K562 (cell line): ENCODE measurements around the gene LY6G6C. TPM values are rescaled to one million over a fixed set of nuclear protein-coding genes. Genes with fewer than 3 reads are reported as not detected.
A peak's percentile ranks its signal among the peaks of the same experiment; 100 is the strongest.

ENCODE experiments used
- DPF2 ChIP-seq: fragments of 450-650 bp; IDR thresholded peaks from 2 replicates; pipeline ENCODE4 v1.6.1; 2016
- HINFP ChIP-seq: fragments of 450-650 bp; conservative IDR thresholded peaks from 2 replicates; pipeline ENCODE4 v1.6.1; 2016; ENCODE audit warnings: missing genetic modification characterization, low read depth, mild to moderate bottlenecking, control low read depth, missing compliant biosample characterization
- MECOM ChIP-seq: fragments of 250-450 bp; sonication (Bioruptor Pico); IDR thresholded peaks from 2 replicates; pipeline ENCODE4 v1.8.0; 2022; ENCODE audit warnings: inconsistent platforms
- MNT ChIP-seq, 2 experiments: fragments of 450-650 bp; conservative IDR thresholded peaks; 2 replicates each; pipeline ENCODE4 v1.6.1; 2017; ENCODE audit warnings: mild to moderate bottlenecking in 2 of 2, moderate library complexity in 2 of 2
- PKNOX1 ChIP-seq: fragments of 450-650 bp; IDR thresholded peaks from 2 replicates; pipeline ENCODE4 v1.6.1; 2016
- POLR3A ChIP-seq: IDR thresholded peaks from 2 replicates; pipeline ENCODE4 v1.6.1; 2011; ENCODE audit warnings: borderline replicate concordance, mild to moderate bottlenecking, moderate library complexity; ENCODE audit not compliant: insufficient read length, insufficient read depth; ENCODE audit errors: extremely low read depth
- RBM25 ChIP-seq: fragments of 200-400 bp; formaldehyde crosslinking; IDR thresholded peaks from 2 replicates; pipeline ENCODE4 v1.6.1; 2018; ENCODE audit warnings: low read length, low read depth, moderate library complexity; ENCODE audit not compliant: severe bottlenecking
- RUNX1 ChIP-seq: sonication (generic); IDR thresholded peaks from 2 replicates; pipeline ENCODE4 v1.6.1; 2016; ENCODE audit warnings: antibody characterized with exemption, low read depth
- SAFB2 ChIP-seq: fragments of 200-400 bp; formaldehyde crosslinking; IDR thresholded peaks from 2 replicates; pipeline ENCODE4 v1.6.1; 2018; ENCODE audit warnings: borderline replicate concordance, low read length, low read depth, moderate library complexity; ENCODE audit not compliant: severe bottlenecking
- TCF3 ChIP-seq: sonication (generic); formaldehyde crosslinking; IDR thresholded peaks from 2 replicates; pipeline ENCODE4 v1.4.0; 2020; ENCODE audit warnings: mild to moderate bottlenecking, missing genetic modification reagents
- TCF7L2 ChIP-seq: fragments of 150-350 bp; IDR thresholded peaks from 2 replicates; pipeline ENCODE4 v1.6.1; 2016; ENCODE audit warnings: low read depth, mild to moderate bottlenecking, low read length, moderate library complexity
- TEAD1 ChIP-seq, 2 experiments: fragments of 450-650 bp in 1 of 2; sonication (generic) in 1 of 2; formaldehyde crosslinking; IDR thresholded peaks; 2 replicates each; pipeline versions ENCODE4 v1.4.0 to v1.8.0; 2020 to 2022; ENCODE audit warnings: mild to moderate bottlenecking in 2 of 2, missing genetic modification reagents in 1 of 2
- UBTF ChIP-seq, 2 experiments: IDR thresholded peaks; 2 replicates each; pipeline ENCODE4 v1.6.1; 2012; ENCODE audit warnings: improper control_type of control experiment in 2 of 2, low read depth in 2 of 2, low read length in 2 of 2, borderline replicate concordance in 1 of 2
- USF1 ChIP-seq: sonication (generic); formaldehyde crosslinking; IDR thresholded peaks from 2 replicates; pipeline ENCODE4 v1.9.0; 2022; ENCODE audit warnings: mild to moderate bottlenecking, missing genetic modification reagents
- ZBTB12 ChIP-seq: fragments of 250-450 bp; sonication (Bioruptor Pico); IDR thresholded peaks from 2 replicates; pipeline ENCODE4 v1.4.0; 2020
- ZNF384 ChIP-seq: IDR thresholded peaks from 2 replicates; pipeline ENCODE4 v1.6.1; 2012; ENCODE audit warnings: low read depth, low read length, improper control_type of control experiment
- polyA plus RNA-seq, 8 experiments: library from polyadenylated mRNA; depleted of rRNA in 4 of 8; stranded (reverse) in 5 of 8; unstranded in 3 of 8; fragments of >200 nt; fragmentation: Nextera tagmentation in 2 of 8; fragmentation: Illumina TruSeq in 1 of 8; extraction: Ambion mirVana in 2 of 8; extraction: Trizol in 1 of 8; gene quantifications; 2 replicates each; pipeline versions ENCODE4 v1.2.1 to v1.2.3, GENCODE V29; 2011 to 2014; ENCODE audit warnings: inconsistent platforms in 1 of 8, missing spikeins in 1 of 8
- total RNA-seq, 7 experiments: library from RNA; depleted of rRNA in 6 of 7; stranded (reverse); fragments of >200 nt in 6 of 7; fragmentation: Illumina TruSeq in 2 of 7; extraction: Trizol in 2 of 7; gene quantifications; 2 replicates each; pipeline versions ENCODE4 v1.2.1 to v1.2.3, GENCODE V29; 2011 to 2021; ENCODE audit warnings: low replicate concordance in 1 of 7

LY6G6C gene
- total and polyA plus RNA-seq, 9 of the 15 experiments (the other 6 are each of a cell fraction or from before 2014, with no cell fraction given): 0.06 to 0.20 TPM; not detected in 7

- TF ChIP-seq HINFP (no peak), MNT (conservative IDR thresholded peaks at IDR 0.05) (peak in 1 of 2 experiments; percentile 21; a peak in 1 of 4 replicates), TCF3 (CRISPR knock-in tag) (no peak), RUNX1 (no peak), ZNF384 (peak; percentile 71; the same call in 1 of the 2 replicates), TCF7L2 (no peak), RBM25 (no peak), ZBTB12 (CRISPR knock-in tag) (no peak; the same call in 1 of the 2 replicates), SAFB2 (no peak), POLR3A (no peak), UBTF (IDR thresholded peaks at IDR 0.05; ENCODE audit: borderline replicate concordance in 1 of 2, low read depth in 2 of 2, low read length in 2 of 2) (no peak), TEAD1 (CRISPR knock-in tag; IDR thresholded peaks at IDR 0.05) (0 out of 4 replicates have a peak, but pooled peaks of 1 of the 2 experiments have one; percentile 9), MECOM (CRISPR knock-in tag) (no peak), PKNOX1 (no peak), DPF2 (no peak), USF1 (0 out of 2 replicates have a peak, but pooled peaks have one; percentile 30)
These were observed 41.1 kb downstream of the LY6G6C start, which contains the start of gene LY6G5C (continued) for GRCh38 chr6:31680226-31681134.
